Midbrain (tissue), 1 donor: ENCODE results near the gene BCAS4.

Source experiments
- DNase-seq: peaks from one replicate; lab custom pipeline; 2025; lab: John Stamatoyannopoulos, UW

BCAS4 gene

DNA sequence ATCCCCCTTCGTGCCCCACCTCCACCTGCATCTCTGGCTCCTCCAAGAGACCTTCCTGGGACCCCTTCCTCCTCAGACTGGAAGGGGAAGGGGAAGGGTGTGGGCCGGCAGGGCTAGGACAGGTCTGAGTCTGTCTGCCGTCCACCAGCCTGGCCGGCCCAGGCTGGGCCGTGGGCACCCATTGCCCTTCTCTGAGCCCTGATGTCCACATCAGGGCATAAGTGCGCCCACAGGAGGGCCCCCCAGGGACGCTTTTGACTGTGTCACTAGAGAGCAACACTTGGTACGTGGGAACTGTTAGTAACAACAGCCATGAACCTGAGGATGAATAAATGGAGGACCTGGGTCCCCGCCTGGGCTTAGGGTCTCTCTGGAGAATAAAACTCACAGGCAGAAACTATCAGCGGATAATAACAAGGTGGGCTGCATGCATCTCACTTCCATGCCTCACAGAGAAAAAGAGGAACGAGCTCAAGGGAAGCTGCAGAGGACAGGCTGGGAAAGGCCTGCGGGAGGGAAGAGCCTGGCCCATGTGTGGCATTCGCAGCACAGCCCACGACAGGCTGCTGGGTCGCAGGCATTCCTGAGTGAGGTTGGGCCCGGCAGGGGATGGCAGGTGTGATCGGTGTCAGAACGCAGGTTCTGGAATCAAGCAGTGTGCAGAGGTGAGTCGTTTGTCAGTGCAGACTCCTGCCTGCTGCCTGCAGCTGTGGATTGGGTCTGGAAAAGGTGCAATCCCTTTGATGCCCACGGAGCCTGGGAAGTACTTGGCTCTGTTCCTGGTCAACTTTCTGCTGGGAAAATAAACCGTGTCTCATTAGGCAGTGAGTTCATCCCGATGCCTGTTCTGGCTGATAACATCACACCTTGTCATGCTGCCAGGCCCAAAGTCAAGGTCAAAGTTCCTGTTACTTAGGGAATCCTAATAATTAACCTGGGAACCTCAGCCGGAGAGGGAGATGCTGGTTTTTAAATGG is 60.9 kb downstream of the BCAS4 start:
- no peak for DNase-seq

DNA sequence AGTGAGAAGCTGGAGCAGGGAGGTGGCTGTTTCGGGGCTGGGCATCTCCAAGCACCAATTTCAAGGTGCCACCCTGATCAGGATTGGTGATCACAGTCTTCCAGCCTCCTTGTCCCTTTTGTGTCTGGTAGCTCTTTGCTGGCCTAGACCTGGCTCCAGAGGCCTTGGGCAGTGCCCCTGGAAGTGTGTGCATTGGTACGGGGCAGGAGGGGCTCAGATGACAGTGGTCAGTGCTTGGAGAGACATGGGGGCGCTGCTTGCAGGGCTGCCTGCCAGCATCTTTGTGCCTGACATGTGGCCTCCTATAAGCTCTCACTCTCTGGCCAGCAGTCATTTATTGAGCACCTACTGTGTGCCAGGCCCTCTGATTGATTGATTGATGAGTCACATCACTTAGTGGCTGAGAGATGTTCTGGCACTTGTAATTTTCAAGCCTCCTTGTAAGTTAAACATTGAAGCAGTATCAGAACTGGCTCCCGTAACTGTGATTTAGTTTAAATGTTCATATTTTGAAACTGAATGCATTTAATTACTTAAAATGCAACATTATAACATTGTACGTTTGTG is 61.7 kb downstream of the BCAS4 start:
- no peak for DNase-seq

DNA sequence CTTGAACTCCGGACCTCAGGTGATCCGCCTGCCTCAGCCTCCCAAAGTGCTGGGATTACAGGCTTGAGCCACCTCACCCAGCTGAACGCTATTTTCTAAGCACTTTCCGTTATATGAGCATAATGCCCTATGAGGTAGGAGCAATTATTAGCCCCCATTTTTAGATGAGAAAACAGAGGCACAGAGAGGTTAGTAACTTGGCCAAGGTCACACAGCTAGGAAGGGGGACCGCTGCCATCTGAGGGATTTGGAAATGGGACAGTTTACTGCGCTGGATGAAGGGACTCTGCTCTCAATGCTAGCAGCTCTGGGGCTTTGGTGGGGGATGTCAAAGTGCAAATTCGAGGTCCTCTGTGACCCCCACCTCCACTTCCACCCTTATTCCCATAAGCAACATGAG is 62.5 kb downstream of the BCAS4 start:
- DNase-seq, result no peak

- DNase-seq, result no peak
Observed at GRCh38 chr20:50858525-50858924, 63.7 kb downstream of the BCAS4 start.

GRCh38 chr20:50859161-50859560 is 64.3 kb downstream of the BCAS4 start:
- no peak for DNase-seq

GRCh38 chr20:50861012-50861411 is 66.2 kb downstream of the BCAS4 start:
- no peak for DNase-seq

DNA sequence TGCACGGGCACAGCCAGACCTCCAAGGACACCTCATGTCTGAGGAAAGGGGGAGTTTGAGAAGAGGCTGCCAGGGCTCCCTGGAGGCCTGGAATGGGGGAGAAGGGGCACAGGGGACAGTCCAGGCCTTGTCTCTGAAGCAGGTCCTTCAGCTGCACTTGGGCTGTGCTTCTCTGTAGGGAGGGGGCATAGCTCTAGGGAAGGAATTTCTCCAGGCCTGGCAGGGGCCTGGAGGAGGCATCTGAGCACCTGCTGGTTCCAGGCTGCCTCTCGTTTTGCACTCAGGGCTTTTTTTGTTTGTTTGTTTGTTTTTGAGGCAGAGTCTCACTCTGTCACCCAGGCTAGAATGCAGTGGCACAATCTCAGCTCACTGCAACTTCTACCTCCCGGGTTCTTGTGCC is 67.7 kb downstream of the BCAS4 start:
- no peak for DNase-seq

- no peak for DNase-seq
Observed at GRCh38 chr20:50865114-50865513, 70.3 kb downstream of the BCAS4 start.

- DNase-seq, result no peak
Observed at GRCh38 chr20:50865591-50865990, 70.7 kb downstream of the BCAS4 start.

- DNase-seq, result no peak
Observed at GRCh38 chr20:50866036-50866685, 71.3 kb downstream of the BCAS4 start.

DNA sequence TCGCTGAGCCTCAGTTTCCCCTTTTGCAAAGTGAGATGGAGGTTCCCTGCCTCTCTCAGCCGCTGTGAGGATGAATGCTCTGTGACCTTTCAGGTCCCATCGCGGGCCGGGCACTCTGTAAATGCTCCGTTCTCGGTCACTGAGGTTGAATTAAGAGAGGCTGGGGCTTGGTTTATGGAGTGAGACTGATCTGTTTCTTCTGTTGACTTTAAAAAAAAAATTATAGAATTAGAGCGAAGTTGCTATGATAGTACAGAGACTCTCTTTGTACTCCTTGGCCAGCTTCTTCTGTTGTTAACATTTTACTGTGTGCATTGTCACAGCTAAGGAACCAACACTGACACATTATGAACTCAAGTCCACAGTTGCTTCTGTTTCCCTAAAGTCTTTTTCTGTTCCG is 72.0 kb downstream of the BCAS4 start:
- no peak for DNase-seq

- DNase-seq, result no peak
Observed at GRCh38 chr20:50867805-50868204, 72.9 kb downstream of the BCAS4 start.

DNA sequence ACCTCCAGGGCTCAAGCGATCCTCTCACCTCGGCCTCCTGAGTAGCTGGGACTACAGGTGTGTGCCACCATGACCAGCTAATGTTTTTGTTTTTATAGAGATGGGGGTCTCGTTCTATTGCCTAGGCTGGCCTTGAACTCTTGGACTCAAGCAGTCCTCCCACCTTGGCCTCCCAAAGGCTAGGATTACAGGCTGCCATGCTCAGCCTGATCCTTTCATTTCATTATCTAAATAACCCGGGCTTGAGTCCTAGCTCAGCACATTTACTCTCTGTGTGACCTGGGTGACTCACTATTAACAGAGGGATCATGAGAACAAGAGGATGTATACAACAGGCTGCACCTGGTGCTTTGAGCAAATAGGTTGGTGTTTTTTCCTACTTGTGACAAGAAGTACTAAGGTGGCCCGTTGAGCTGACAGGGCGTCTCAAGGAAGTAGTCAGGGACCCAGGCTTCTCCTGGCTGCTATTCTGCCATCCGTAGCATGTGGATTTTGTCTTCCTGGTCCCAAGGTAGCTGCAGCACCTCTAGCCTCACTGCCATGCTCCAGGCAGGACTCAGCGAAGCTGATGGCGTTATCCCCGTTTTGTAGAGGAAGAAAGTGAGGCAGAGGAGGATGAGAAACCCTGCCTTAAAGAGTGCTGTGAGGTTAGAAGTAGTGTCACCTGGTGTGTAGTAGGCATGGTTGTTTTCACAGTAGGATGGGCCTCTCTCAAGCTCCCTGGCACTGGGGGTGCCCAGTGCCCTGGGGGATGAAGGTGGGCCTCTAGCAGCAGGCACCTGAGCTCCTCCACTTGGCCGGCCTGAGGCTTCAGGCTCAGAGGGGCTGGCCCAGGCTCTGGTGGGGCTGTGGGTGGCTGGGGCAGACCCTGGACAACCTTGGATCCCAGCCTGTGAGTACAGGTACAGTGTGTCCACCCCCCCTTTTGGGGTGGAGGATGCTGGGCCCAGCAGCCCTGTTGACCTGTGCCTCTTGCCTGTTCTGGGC is 73.9 kb downstream of the BCAS4 start:
- DNase-seq, result no peak

DNA sequence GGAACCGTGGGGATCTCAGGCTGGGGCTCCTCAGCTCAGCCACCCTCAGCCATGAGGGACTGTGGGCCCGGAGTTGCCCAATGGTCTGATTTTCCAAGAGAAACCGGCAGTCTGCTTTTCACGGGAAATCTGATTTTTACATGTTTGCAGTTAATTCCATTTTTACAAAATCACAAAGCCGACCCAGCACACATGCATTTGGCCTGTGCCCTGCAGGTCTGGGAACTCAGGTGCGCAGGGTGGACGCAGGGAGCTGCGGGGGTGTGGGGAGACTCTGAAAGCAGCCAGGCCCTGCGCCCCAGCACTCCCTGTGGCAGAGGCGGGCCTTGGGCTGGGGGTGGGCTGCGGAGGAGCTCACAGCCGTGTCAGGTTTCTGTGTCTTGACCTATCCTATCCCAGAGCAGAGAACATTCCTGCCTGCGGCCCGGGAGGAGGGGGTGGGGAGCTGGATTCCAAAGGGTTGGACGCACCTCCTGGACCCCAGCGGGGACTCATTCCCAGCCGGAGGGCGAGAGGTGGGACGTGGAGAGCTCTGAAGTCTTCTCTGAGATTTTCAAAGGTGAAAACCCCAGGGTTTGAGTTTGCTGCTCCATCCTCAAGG is 75.8 kb downstream of the BCAS4 start:
- DNase-seq, result no peak

DNA sequence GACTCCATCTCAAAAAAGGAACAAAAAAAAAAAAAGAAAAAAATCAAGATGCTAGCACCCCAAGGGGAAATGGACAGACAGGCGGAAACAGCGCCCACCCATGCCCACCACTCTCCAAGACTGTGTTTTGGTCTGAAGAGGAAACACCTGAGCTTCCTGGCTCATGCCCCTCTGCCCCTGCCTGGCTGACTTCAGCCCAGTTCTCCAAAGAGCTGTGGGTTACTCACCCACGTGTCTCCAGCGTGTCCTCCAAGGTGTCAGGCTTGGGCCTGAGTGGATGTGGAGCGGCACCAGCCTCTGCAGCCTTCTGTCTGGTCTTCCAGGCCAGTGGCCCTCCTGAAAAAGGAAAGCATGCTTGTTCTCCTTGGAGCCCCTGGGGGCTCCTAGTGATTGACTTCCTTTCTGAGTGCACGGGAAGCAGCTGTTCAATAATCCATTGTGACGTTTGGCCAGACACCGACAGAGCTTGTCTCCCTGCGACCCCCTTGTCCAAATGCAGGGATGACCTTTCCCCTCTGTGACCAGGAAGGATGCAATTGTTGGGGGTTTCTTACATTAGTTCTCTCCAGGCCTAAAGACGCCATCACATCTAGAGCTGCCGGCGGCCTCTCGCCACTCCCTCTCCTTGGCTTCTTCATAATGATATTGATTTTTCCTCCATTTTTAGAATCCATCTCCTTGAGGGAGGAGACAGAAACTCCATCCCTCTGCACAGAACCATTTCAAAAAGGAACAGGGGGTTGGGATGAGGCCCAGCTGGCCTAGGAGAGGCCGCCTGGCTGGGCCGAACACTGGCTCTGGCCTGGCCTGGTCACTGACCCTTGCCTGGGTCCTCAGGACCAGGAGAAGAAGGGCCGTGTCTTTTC is 77.9 kb downstream of the BCAS4 start:
- no peak for DNase-seq

- no peak for DNase-seq
Observed at GRCh38 chr20:50873585-50873984, 78.7 kb downstream of the BCAS4 start.

DNA sequence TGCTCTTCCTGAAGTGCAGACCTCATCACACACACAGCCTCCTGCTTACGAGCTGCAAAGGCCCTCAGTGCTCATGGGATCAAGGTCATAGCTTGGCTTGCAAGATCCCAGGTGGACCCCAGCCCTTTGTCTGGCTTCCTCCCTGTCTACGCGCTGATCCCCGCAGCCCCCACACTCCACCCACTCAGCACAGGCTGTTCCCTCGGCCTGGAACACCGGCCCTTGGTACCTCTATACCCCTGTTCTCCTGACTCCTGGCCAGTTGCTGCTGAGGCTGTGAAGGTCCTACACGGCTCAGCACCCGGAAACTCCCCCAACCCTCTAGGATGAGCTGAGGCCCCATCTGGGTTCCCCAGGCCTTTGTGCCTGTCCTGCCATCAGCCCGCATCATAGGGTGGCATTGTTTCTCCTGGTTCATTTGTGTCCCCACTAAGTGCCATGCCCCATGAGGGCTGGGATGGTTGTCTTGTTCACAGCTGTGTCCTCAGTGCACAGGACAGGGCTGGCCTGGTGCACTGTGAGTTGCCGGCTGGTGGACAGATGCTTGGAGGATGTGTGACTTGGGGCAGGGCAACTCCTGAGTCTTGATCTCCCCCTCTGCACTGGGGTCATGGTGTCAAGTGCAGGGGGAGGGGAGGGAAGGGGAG is 79.4 kb downstream of the BCAS4 start:
- no peak for DNase-seq

DNA sequence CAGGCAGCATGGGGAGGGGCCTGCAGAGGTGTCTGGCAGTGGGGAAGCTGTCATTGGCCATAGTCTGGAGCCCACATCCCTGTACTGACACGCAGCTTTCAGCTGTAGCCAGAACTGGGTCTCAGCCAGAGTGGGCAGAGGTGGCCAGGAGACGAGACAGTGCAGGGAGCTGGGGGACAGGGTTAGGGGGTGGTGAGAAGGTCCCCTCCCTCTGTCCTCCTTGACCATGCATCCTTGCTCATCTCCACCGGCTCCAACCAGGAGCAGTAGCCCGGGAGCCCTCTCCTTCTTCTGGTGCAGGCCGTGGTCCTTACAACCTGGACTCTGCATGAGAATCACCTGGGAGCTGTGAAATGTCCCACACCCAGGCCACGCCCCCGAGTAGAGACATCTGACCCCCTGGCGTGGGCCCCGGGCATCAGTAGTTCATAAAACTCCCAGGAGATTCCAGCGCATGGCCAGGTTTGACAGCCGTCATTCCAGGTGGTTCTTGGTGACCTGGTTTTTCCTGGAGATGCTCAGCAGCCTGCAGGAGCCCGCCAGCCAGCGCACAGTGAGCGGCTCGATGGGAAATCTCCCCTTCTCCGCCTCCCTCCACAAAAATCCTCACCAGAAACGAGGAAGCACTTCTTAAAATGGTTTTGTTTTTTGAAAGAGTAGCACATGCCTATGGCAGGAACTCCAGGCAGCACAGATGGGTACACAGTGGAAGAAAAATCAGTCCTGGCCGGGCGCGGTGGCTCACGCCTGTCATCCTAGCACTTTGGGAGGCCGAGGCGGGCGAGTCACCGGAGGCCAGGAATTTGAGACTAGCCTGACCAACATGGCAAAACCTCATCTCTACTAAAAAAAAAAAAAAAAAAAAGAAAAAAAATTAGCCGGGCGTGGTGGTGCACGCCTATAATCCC is 80.2 kb downstream of the BCAS4 start:
- no peak for DNase-seq
